Activated B cell treated with CpG ODN at 0.5 μM for 24 hours (primary cell): ENCODE results near the gene NTN4. TPM values are rescaled to one million over a fixed set of nuclear protein-coding genes. Genes with fewer than 3 reads are reported as not detected.

Experiments used
- ATAC-seq: fragments of 200-7000 bp; cut with Tn5 transposase; one replicate; pipeline ENCODE4 v1.10.0; 2021; ENCODE audit warnings: low read depth, mild to moderate bottlenecking, moderate library complexity
- CTCF ChIA-PET: fragments of 350-600 bp; sonication (Branson Sonifier 250); formaldehyde crosslinking; loops from one replicate; lab custom pipeline; 2021; ENCODE audit warnings: antibody characterized with exemption; lab: Charles Lee
- POLR2A ChIA-PET: fragments of 350-600 bp; sonication (Branson Sonifier 250); formaldehyde crosslinking; loops from one replicate; lab custom pipeline; 2021; ENCODE audit warnings: antibody characterized with exemption; lab: Charles Lee
- DNase-seq: peaks from one replicate; pipeline ENCODE4 v3.0.0; 2022
- H3K27ac Mint-ChIP-seq: one replicate; pipeline ENCODE4 v1.8.0; 2020; ENCODE audit warnings: mixed read lengths
- H3K27me3 Mint-ChIP-seq: one replicate; pipeline ENCODE4 v1.8.0; 2021; ENCODE audit warnings: mixed read lengths
- H3K36me3 Mint-ChIP-seq: one replicate; pipeline ENCODE4 v1.8.0; 2021; ENCODE audit warnings: low read depth, mixed read lengths
- H3K4me1 Mint-ChIP-seq: one replicate; pipeline ENCODE4 v1.8.0; 2021; ENCODE audit warnings: mixed read lengths
- H3K4me3 Mint-ChIP-seq: one replicate; pipeline ENCODE4 v1.8.0; 2020; ENCODE audit warnings: mild to moderate bottlenecking, mixed read lengths
- H3K9me3 Mint-ChIP-seq: one replicate; pipeline ENCODE4 v1.8.0; 2020; ENCODE audit warnings: mixed read lengths
- intact Hi-C: fragments of 100-400 bp; cut with micrococcal nuclease; formaldehyde crosslinking; loops from one replicate; pipeline ENCODE4 v1.15.1; 2024
- total RNA-seq: library from RNA; stranded (reverse); gene quantifications from 2 replicates; pipeline ENCODE4 v1.2.3, GENCODE V29; 2022
- TF ChIP-seq, protein P1 (sequence below): fragments of 200-600 bp; IDR thresholded peaks from one replicate; pipeline ENCODE4 v1.8.0; 2022; ENCODE audit warnings: antibody characterized with exemption, mild to moderate bottlenecking

NTN4 gene
- total RNA-seq, 1 donor from 2014 or later, result 0.20 TPM

DNA sequence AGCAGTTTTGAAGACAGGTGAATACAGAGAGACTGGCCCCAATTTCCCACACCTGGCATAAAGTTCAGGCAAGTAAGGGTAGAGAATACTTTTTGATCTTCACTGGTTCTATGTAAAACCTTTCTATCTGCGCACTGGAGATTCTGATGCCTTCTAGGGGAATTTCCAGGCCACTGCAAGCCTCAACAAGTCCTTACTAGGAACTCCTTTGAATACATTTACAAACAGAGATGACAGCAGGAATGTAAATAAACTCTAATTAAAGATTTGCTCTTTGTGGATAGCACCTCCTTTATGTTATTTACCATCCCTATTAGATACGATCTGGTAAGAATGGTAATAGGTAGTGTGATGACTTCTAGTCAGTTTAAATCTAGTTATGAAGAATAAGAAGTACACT, 69.2 kb downstream of the NTN4 start:
- POLR2A ChIA-PET, result no interaction called here
- peaks cover 4% of the 10 kb centered on the region for H3K9me3 Mint-ChIP-seq
- no peak overlapping the region for H3K4me3 Mint-ChIP-seq
- H3K27me3 Mint-ChIP-seq, result peaks cover 3% of the 10 kb centered on the region
- CTCF ChIA-PET, result no interaction called here
- H3K36me3 Mint-ChIP-seq, result no peaks in the 10 kb centered on the region
- no peak for ATAC-seq
- H3K27ac Mint-ChIP-seq, result no peak overlapping the region
- H3K4me1 Mint-ChIP-seq, result peaks cover 10% of the 10 kb centered on the region
- intact Hi-C loops, result no loop called here
- DNase-seq, result no peak
- TF ChIP-seq, protein P1, sequence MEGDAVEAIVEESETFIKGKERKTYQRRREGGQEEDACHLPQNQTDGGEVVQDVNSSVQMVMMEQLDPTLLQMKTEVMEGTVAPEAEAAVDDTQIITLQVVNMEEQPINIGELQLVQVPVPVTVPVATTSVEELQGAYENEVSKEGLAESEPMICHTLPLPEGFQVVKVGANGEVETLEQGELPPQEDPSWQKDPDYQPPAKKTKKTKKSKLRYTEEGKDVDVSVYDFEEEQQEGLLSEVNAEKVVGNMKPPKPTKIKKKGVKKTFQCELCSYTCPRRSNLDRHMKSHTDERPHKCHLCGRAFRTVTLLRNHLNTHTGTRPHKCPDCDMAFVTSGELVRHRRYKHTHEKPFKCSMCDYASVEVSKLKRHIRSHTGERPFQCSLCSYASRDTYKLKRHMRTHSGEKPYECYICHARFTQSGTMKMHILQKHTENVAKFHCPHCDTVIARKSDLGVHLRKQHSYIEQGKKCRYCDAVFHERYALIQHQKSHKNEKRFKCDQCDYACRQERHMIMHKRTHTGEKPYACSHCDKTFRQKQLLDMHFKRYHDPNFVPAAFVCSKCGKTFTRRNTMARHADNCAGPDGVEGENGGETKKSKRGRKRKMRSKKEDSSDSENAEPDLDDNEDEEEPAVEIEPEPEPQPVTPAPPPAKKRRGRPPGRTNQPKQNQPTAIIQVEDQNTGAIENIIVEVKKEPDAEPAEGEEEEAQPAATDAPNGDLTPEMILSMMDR, result no peak

DNA sequence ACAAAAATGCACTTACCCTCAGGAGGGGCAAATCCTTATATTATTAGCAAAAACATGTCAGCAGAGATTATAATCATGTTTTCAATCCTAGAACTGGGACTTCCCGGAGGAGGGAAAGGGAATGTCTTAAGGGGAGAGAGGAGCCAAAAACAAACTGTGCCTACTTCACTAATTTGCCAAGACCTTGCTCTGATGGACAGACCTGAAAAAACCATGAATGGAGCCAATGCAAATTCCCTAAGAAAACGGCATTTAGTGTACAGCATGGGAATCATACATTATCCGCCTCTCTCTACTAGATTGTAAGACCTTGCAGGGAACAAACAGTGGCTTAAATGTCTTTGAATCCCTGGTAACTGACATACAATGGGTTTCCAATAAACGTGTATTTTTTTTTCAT, 70.4 kb downstream of the NTN4 start:
- no peak overlapping the region for H3K4me3 Mint-ChIP-seq
- H3K27me3 Mint-ChIP-seq, result peaks cover 5% of the 10 kb centered on the region
- ATAC-seq, result no peak
- intact Hi-C loops, result no loop called here
- H3K27ac Mint-ChIP-seq, result no peak overlapping the region
- peaks cover 10% of the 10 kb centered on the region for H3K4me1 Mint-ChIP-seq
- POLR2A ChIA-PET, result no interaction called here
- TF ChIP-seq, protein P1, result no peak
- CTCF ChIA-PET, result no interaction called here
- H3K36me3 Mint-ChIP-seq, result no peaks in the 10 kb centered on the region
- no peaks in the 10 kb centered on the region for H3K9me3 Mint-ChIP-seq
- no peak for DNase-seq

- CTCF ChIA-PET, result no interaction called here
- H3K27me3 Mint-ChIP-seq, result peaks cover 3% of the 10 kb centered on the region
- TF ChIP-seq, protein P1, result no peak
- no peaks in the 10 kb centered on the region for H3K9me3 Mint-ChIP-seq
- ATAC-seq (no peak), DNase-seq (no peak)
- peaks cover 2% of the 10 kb centered on the region for H3K4me1 Mint-ChIP-seq
- intact Hi-C loops, result no loop called here
- POLR2A ChIA-PET, result no interaction called here
- H3K36me3 Mint-ChIP-seq, result no peaks in the 10 kb centered on the region
- H3K4me3 Mint-ChIP-seq, result no peak overlapping the region
- no peak overlapping the region for H3K27ac Mint-ChIP-seq
Observed at GRCh38 chr12:95718772-95719171, 71.8 kb downstream of the NTN4 start.

DNA sequence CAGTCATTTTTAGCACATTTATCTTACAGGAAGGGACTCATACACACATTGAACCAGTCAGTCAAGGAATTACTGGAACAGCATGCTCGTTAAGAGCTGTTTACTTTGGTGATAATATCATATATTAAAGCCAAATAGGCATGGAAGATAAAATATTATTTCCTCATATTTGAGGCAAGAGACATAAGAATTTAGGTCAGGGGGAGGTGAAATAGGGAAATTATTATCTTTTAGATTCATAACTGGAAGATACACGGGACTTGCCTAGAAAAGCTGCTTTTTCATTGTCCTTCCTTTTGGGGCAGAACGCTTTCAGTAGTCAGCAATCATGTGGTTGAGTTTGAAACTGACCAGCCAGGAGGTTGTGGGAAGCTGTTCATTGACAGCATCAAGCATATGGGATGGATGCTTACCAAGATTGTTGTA, 72.5 kb downstream of the NTN4 start:
- H3K9me3 Mint-ChIP-seq, result no peaks in the 10 kb centered on the region
- TF ChIP-seq, protein P1, result no peak
- CTCF ChIA-PET, result no interaction called here
- no peak for DNase-seq
- no peak for ATAC-seq
- peaks cover 3% of the 10 kb centered on the region for H3K27me3 Mint-ChIP-seq
- H3K4me3 Mint-ChIP-seq, result no peak overlapping the region
- intact Hi-C loops, result no loop called here
- POLR2A ChIA-PET, result no interaction called here
- no peaks in the 10 kb centered on the region for H3K4me1 Mint-ChIP-seq
- no peak overlapping the region for H3K27ac Mint-ChIP-seq
- no peaks in the 10 kb centered on the region for H3K36me3 Mint-ChIP-seq

GRCh38 chr12:95717316-95717928, 73.1 kb downstream of the NTN4 start:
- Mint-ChIP-seq H3K36me3 (no peaks in the 10 kb centered on the region), H3K9me3 (no peaks in the 10 kb centered on the region), H3K27me3 (peaks cover 3% of the 10 kb centered on the region), H3K4me3 (no peak overlapping the region), H3K4me1 (no peaks in the 10 kb centered on the region), H3K27ac (no peak overlapping the region)
- DNase-seq (no peak), ATAC-seq (no peak)
- TF ChIP-seq, protein P1, result no peak
- CTCF ChIA-PET, result no interaction called here
- intact Hi-C loops, result no loop called here
- POLR2A ChIA-PET, result no interaction called here
